HG03175 (cell line): ENCODE data around the gene KAT8.
"Not testable (repeated sequence)": the region's sequence is repeated elsewhere in the genome, so short reads cannot be mapped to it uniquely, and the experiment has no call there.

Experiments used
- ATAC-seq: cut with Tn5 transposase; IDR thresholded peaks from one replicate; pipeline ENCODE4 v1.9.1; 2021; ENCODE audit warnings: mild to moderate bottlenecking, moderate library complexity; ENCODE audit not compliant: unreplicated experiment

The KAT8 gene

DNA sequence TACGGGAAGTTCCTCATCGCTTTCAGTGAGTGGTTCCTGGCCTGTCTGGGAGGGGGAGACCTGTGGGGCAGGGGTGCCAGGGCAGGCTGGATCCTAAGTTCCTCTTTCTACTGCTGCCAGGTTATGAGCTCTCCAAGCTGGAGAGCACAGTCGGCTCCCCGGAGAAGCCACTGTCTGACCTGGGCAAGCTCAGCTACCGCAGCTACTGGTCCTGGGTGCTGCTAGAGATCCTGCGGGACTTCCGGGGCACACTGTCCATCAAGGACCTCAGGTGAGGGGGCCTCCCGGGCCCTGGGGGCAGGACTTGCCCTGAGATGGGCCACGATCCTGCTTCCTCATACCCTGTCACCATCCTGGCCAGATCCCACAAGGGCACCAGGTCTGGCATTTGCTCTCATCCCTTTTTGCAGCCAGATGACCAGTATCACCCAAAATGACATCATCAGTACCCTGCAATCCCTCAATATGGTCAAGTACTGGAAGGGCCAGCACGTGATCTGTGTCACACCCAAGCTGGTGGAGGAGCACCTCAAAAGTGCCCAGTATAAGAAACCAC is 12.9 kb downstream of the KAT8 start:
- ATAC-seq, result no peak

DNA sequence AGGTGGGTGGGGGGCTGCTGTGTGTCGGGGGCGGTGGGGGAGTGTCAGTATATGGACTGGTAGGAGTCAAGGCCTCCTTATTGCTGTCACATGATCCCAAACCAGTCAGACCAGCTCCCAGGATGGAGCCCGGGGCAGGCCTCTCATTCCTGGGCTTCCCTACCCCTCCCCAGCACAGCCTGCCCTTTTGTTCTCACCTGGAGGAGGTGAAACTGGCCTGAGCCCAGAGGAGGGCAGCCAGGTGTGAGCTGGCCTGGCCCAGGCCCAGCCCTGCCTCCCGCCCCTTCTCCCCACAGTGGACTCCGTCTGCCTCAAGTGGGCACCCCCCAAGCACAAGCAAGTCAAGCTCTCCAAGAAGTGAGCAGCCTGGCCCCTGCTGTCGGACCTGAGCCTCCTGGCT is 13.4 kb downstream of the KAT8 start:
- no peak for ATAC-seq

DNA sequence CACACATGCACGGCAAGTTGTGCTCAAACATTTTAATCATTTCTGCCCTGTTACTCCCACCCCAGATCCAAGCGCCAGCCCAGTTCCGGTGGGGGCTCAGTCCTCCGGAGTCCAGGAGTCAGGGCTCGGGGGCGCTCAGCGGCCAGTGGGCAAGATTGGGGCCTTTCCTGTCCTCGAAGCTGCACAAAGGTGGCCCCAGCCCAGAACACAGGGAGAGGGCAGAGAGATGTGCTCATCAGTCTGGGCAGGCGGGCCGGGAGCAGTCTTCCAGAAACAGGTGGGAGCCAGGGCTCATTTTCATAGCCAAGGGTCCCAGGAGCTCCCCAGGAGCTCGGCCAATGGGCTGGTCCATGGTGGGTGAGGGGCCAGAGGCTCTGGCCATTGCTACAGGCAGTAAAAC is 14.0 kb downstream of the KAT8 start:
- no peak for ATAC-seq

DNA sequence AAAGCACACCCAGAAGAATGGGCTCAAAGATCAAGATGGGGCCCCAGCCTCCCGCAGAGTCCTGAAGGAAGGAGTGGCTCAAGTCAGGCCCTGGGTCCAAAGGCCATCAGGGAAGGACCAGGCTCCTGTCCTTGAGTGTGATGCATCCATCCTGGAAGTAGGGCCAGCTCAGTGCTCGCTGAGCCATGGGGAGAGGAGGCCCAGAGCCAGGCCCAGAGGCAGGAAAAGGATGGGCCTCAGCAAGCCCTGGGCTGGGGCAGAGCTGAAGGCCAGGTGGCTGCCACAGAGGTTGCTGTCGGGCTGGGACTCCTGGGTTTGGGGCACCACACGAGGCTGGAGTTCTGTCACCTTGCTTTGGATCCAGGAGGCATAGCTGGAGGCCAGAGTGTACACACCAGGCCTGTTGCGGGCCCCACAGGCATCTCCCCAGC is 14.4 kb downstream of the KAT8 start:
- no peak for ATAC-seq

DNA sequence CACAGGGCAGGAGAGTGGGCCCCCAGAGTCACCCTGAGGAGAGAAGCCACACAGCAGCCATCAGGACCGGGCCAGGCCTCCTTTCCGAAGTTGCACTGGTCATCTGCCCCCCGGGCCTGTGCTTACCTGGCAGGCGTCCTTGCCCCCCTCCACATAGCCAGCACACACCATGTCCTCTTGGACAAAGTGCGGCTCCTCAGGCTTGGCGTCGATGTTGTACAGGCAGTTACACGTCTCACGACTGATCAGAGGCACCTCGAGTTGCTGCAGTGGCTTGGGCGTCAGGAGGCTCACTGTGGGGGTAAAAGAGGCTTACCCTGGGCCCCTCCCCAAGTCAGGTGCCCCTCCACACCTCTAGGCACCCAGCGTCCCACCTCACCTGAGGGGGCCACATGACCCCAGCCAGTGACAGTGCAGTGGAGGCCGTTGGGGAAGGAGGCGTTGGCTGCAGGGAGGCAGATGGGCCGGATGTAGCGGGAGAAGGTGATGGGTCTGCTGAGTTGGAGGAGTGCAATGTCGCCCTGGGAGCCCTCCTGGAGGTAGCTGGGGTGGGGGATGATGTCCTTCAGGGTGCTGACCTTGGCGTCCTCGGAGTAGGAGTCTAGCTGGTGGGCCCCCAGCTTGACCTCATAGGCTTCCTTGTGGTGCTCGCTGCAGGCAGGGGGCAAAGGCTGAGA is 15.0 kb downstream of the KAT8 start:
- no peak for ATAC-seq

DNA sequence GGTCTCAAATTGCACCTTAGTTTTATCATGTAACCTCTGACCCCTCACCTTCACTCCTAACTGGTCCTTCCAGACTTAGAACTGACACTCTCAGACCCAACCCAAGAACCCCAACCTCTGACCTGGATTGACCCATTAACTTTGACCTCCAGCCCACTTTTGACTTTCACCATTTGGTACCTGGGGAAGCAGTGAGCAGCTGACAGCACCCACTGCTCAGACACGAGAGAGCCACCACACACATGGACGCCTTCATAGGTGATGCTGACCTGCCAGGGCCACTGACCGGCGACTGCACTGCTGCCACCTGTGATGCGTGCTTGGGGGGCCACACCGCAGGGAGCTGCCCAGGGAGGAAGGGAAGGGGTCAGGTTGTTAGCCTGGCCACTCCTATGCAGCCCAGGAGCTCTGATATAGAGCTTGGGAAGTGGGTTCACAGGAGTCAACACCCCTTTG is 15.6 kb downstream of the KAT8 start:
- no peak for ATAC-seq

DNA sequence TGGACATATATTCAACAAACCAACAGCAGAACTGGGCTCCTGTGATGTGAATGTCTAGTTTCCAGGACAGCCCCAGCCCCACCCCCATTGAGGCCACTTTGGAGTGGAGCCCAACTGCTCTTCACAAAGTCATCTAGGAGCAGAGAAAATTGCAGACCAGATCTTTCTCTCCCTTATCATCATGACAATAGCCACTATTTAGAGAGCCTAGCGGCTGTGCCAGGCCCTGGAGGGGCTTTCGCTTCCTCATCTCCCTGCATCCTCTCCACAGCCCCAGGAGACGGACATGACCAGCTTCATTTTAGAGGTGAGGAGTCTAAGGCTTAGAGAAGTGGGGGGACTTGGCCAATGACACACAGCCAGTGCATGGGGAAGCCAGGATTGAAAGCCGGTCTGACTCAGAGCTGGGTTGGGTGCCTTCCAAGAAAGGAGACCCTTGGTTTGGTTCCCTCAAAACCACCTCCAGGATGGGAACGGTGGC is 16.7 kb downstream of the KAT8 start:
- no peak for ATAC-seq

DNA sequence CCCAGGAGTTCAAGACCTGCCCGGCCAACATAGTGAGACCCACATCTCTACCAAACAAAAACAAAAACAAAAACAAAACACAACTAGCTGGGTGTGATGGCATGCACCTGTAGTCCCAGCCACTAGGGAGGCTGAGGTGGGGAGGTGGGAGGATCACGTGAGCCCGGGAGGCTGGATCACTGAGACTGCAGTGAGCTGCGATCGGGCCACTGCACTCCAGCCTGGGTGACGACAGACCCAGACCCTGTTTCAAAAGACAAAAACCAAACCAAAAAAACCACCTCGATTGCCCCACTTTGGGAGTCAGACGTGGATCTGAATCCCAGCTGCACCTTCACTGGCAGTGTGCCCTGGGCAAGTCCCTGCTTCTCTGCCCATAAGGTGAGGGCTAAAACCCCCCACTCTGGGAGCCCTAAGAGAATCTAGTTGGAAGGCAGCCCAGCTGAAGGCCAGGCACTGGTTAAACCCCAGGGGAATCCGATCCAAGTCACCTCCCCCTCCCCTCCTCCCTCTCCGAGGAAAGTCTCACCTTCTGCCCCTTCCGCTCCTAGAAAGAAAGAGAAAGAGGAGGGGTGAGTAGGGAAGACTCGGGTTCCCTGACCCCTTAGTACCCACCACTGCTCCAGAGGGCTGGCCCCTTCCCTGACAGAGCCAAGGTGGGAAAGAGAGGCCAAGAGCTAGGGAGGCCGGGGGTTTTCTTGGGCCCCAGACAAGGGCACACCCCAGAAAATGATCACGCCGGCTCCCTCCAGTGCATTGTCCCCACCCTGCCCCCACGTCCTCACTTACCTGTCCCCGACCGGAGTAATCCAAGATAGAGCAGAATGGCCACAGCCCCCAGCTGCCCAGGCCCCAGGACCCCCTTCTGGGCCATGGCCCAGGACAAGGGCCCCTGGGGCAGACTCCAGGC is 17.4 kb downstream of the KAT8 start:
- ATAC-seq, result no peak

DNA sequence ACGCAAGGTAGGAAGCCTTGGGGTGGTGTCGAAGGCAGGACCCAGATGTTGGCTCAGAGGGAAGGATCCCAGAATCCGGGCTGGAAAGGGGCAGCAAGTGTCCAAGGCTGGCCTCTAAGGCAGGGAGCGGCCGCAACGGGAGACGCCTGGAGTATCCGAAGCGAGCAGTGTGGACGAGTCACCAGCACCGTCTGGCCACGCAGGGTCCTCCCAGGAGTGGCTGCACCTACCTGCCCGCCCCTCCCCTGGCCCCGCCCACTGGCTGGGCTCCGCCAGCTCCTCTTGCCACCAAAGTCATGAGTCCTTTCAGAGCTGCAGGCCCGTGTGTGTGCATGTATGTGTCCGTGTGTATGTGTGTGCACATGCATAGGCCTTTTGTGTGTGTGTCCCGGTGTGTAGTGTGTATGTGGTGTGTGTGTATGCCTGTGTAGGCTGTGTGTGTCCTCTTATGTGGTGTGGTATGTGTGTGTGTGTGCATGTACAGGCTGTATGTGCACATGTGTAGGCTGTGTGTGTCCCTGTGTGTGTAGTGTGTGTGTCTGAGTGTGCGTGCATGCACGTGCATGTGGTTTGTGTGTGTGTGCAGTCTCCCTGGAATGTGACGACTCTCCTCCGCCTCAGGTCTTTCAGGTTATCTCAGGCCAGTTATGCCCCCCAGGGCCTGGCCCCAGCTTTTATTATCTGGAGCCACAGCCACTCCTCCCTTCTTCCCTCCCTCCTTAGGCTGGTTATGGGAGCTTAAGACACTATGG is 18.2 kb downstream of the KAT8 start, which contains the start of gene PRSS8:
TSS of gene PRSS8 (minus strand) at position 193 of the 752 bp plus-strand sequence. CDS start 229 bp downstream, outside the sequence.
- ATAC-seq, result no peak

DNA sequence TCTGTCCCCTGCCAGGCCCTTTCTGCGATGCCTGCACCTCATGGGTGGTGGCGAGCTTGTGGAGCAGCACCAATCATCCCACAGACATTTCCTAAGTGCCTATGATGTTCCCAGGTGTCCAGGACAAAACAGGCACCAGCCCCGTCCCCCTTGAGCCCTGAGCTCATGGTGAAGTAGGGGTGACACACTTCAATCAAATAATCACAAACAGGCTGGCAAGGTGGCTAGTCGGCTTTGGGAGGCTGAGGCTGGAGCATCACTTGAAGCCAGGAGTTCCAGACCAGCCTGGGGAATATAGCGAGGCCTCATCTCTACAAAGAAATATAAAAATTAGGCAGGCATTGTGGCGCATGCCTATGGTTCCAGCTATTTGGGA is 18.8 kb downstream of the KAT8 start:
- no peak for ATAC-seq

DNA sequence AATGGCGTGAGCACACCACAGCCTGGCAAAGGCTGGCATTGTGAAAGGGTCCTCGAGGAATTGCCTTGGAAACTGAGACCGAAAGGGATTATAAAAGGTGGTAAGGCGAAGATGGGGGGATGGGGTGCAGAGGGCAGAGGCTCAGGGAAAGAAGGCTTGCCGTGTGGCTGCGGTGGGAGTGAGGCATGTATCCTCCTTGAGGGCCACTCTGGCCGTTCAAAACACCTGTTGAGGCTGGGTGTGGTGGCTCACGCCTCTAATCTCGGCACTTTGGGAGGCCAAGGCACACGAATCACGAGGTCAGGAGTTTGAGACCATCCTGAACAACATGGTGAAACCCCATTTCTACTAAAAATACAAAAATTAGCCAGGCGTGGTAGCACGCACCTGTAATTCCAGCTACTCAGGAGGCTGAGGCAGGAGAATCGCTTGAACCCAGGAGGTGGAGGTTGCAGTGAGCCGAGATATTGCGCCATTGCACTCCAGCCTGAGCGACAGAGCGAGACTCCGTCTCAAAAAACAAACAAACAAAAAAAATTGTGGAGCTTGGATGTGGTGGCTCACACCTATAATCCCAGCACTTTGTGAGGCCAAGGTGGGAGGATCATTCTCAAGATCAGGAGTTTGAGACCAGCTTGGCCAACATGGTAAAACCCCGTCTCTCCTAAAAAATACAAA is 19.5 kb downstream of the KAT8 start:
- ATAC-seq, result not testable (repeated sequence)

DNA sequence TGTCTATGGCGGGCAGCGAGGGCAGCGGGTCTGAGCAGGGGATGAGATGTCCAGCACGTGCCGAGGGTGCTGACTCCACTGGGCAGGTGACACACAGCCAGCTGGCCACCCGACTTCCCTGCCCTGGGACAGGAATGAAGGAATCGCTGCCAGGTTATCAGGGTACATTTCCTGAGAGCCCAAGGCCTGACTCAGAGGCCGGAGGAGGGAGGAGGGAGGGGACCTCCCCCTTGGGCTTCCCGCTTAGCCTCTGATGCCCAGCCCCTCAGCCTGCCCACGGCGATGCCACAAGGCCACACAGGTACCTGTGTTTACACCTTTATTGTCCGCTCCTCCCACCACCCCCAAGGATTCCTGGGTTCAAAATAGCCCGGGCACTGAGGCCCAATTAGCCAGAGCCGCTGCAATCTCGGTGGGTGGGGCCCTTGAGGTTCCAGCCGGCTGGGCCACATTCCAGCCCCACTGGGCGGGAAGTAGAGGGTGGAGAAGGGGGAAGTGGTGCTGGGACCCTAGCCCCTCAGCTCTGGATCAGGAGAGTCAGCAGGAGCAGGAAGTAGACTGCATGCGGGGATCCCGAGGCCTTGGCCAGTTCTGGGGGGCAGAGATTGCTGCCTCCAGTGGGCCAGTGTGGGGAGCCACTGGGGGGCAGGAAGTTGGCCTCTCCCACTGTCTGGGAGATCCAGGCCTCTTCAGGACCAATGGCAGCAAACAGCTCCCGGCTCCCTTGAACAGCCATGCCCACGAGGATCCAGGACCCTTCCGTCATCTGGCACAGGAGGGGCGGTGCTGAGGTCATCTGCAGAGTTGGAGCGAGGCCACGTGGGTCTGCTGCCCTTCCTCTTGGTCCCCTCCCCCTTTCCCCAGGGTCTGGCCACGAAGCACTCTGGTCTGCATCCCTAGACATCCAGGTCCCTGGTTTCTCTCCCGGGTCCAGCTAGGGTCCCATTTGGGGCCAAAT is 21.4 kb downstream of the KAT8 start:
- ATAC-seq, result no peak

DNA sequence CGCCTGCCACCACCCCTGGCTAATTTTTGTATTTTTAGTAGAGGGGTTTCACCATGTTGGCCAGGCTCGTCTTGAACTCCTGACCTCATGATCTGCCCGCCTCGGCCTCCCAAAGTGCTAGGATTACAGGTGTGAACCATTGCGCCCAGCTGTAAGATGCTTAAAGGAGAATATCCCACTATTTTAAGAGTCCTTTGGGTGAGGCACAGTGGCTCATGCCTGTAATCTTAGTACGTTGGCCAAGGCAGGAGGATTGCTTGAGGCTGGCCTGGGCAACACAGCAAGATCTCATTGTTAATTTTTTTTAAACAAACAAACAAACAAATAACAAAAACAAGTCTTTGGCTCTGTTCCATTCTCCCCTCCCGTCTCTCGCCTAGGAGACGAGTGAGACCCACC is 23.6 kb downstream of the KAT8 start:
- ATAC-seq, result not testable (repeated sequence)

DNA sequence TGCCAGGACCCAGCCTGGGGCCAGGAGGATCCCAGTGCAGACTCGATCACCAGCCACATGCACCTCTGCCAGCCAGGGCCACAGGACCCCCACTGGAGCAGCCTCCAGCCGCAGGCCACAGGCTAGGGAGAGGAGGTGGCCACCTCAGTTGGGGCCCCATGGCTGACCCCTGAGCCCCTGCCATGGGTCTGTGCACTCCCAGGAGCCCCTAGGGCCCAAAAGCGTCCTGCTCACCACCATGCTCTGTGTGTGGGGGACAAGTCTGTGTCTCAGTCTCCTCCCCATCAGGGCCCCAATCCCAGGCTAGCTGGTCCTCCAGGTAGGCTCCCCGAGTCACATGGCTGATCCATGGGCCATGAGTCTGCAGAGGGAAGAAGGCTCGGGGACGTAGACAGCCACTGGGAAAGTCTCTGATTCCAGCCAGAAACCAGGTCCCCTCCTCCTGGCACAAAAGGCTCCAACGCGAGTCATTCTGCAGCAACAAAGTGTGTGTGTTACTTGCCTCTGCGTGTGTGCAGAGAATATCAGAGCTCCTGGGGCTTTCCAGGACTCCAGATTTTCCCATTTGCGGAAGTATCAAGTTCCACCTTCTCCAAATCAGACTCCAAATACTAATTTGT is 24.1 kb downstream of the KAT8 start:
- no peak for ATAC-seq

DNA sequence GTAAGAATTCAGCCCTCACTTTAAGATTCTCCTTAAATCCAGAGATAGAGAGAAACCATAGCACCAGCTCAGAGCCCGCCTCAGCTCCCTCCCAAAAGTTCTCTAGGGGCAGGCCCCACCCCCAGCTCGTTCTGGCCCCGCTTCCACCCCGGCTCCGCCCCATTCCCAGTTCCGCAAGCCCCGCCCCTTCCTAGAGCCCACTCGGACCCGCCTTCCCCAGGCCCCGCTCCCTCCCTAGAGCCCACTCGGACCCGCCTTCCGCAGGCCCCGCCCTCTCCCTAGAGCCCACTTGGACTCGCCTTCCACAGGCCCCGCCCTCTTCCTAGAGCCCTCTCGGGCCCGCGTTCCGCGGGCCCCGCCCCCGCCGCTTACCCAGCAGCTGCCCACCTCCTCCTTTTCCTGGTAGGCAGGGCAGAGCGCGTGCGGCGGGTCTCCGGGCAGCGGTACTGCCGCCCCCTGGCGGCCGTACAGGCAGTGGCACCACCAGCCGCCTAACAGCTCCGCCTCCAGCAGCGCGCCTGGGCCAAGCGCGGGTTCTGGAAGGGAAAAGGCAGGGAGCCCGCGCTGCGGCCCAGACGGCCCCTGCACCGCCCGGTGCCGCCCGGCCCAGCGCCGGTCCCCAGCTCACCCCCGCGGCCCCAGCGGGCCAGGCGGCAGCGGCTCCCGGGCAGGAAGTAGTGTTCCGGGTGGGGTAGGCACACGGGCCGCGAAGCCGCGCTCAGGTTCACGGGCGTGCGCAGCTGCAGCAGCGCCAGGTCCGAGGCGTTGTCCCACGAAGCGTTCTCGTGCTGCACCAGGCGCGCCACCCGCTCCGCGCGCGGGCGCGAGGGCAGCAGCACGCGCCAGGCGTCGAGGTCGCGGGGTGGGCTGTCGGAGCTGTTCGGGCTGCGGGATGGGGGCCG is 24.9 kb downstream of the KAT8 start:
- ATAC-seq, result peak; percentile 89

DNA sequence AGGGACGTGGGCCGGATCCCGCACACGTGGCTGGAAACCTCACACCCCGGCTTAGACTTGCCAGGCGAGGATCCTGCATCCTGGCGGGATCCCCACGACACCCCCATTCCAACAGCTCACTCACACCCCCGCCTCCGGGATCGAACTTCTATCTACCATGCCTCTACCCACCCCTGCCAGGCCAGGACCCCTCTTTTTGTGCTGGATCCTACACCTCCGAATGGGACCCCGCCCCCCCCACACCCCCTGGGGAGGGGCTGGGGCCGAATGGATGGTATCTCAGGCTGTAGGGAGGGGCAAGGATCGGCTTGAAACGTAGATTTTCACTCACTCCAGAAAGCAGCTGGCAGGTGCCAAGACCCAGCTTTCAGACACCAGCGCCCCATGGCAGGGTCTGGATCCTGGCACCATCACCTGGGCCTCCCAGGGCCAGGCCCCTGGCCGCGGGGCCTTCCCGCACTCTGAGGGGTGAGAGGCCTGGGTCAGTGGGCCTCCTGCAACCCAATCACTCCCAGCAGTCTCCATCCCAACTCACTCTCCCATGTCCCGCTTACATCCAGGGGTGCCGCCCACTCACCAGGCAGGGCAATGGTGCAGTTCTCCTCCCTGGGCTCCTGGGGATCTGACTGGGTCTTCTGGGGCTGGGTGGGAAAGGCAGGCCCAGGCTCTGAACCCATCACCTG is 25.7 kb downstream of the KAT8 start:
- ATAC-seq, result no peak

DNA sequence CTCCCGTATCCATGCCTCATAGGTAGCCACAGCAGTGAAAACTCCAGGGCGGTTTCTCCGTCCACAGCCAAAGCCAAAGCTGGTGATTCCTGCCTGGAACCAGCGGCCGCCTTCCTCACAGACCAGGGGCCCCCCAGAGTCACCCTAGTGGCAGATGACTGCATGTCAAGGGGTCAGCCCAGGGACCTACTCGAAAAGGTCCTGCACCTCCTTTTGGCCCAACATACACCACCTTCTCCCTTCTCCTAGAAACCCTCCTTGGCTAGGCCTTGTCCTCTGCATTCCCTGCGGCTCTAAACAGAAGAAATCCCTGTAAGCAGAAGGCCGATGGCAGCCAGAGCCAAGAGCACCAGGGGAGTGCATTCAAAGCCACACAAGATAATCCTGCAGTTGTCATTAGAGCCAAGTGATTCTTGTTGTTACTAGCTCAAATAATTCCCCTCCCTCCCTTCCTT is 26.3 kb downstream of the KAT8 start:
- no peak for ATAC-seq
